ENCODE results near the gene PROK2.

DNA sequence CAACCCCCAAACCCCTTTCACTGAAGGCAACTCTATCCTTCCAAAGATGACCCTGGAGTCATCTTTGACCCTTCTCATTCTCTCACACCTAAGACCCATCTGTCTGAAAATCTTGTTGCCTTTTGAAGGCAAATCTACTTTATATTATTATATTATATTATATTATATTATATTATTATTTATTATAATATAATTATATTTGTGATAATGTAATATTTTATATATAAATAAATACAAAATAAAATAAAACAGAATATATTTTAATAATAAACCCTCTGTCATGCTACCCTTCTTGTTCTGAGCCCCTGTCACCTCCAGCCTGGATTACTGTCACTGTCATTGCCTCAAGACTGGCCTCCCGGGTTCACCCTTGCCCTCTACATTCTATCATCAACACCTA, 5.0 kb upstream of the PROK2 start:
- TF ChIP-seq, protein P1, sequence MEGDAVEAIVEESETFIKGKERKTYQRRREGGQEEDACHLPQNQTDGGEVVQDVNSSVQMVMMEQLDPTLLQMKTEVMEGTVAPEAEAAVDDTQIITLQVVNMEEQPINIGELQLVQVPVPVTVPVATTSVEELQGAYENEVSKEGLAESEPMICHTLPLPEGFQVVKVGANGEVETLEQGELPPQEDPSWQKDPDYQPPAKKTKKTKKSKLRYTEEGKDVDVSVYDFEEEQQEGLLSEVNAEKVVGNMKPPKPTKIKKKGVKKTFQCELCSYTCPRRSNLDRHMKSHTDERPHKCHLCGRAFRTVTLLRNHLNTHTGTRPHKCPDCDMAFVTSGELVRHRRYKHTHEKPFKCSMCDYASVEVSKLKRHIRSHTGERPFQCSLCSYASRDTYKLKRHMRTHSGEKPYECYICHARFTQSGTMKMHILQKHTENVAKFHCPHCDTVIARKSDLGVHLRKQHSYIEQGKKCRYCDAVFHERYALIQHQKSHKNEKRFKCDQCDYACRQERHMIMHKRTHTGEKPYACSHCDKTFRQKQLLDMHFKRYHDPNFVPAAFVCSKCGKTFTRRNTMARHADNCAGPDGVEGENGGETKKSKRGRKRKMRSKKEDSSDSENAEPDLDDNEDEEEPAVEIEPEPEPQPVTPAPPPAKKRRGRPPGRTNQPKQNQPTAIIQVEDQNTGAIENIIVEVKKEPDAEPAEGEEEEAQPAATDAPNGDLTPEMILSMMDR (IDR thresholded peaks at IDR 0.05), result no peak
- no peak for TF ChIP-seq ZFX (IDR thresholded peaks at IDR 0.05; ENCODE audit: borderline replicate concordance)
